Neuronal stem cell (in vitro differentiated cells): Measurements from ENCODE around the gene ZNF792.
A peak's percentile ranks its signal among the peaks of the same experiment; 100 is the strongest.
"Not testable (repeated sequence)": the region's sequence is repeated elsewhere in the genome, so short reads cannot be mapped to it uniquely, and the experiment has no call there.

ENCODE experiments used
- DNase-seq: peaks from one replicate; pipeline ENCODE4 v3.0.0-alpha.2; 2013; ENCODE audit warnings: low spot score
- H2AFZ ChIP-seq: one replicate; pipeline ENCODE4 v1.6.1; 2013; ENCODE audit warnings: mild to moderate bottlenecking, low read length, inconsistent platforms
- H2AK5ac ChIP-seq: 2 replicates; pipeline ENCODE4 v1.6.1; 2013; ENCODE audit warnings: low read depth, mild to moderate bottlenecking, inconsistent platforms, low read length, moderate library complexity, mixed read lengths
- H2BK120ac ChIP-seq: 2 replicates; pipeline ENCODE4 v1.6.1; 2013; ENCODE audit warnings: low read depth, mild to moderate bottlenecking, inconsistent platforms, low read length, moderate library complexity, mixed read lengths
- H2BK12ac ChIP-seq: one replicate; pipeline ENCODE4 v1.6.1; 2013; ENCODE audit warnings: low read length, inconsistent platforms
- H2BK15ac ChIP-seq: 2 replicates; pipeline ENCODE4 v1.6.1; 2013; ENCODE audit warnings: mild to moderate bottlenecking, low read length, inconsistent platforms, mixed read lengths
- H2BK5ac ChIP-seq: one replicate; pipeline ENCODE4 v1.6.1; 2013; ENCODE audit warnings: inconsistent platforms, mild to moderate bottlenecking, low read length, moderate library complexity
- H3K14ac ChIP-seq: one replicate; pipeline ENCODE4 v1.6.1; 2013; ENCODE audit warnings: low read length, inconsistent platforms
- H3K18ac ChIP-seq: 2 replicates; pipeline ENCODE4 v1.6.1; 2013; ENCODE audit warnings: low read length, inconsistent platforms
- H3K23ac ChIP-seq: 2 replicates; pipeline ENCODE4 v1.6.1; 2013; ENCODE audit warnings: low read depth, mild to moderate bottlenecking, mixed read lengths, low read length, inconsistent platforms; ENCODE audit not compliant: poor library complexity
- H3K27ac ChIP-seq: replicated peaks from 3 replicates; pipeline ENCODE4 v1.5.1; 2013; ENCODE audit warnings: low read length, inconsistent platforms
- H3K27me3 ChIP-seq, 3 experiments: 2 replicates each; pipeline ENCODE4 v1.6.1; 2013; ENCODE audit warnings: low read length in 3 of 3, mild to moderate bottlenecking in 2 of 3, inconsistent platforms in 1 of 3, low read depth in 1 of 3, mixed read lengths in 1 of 3, moderate library complexity in 1 of 3; ENCODE audit not compliant: control insufficient read depth in 3 of 3, insufficient read depth in 3 of 3
- H3K36me3 ChIP-seq, 2 donors: replicated peaks in 1 of 2; 2 replicates each; pipeline ENCODE4 v1.6.1; 2013; ENCODE audit warnings: low read length in 2 of 2; ENCODE audit not compliant: control insufficient read depth in 2 of 2, insufficient read depth in 2 of 2
- H3K4ac ChIP-seq: 2 replicates; pipeline ENCODE4 v1.6.1; 2013; ENCODE audit warnings: inconsistent platforms, mild to moderate bottlenecking, low read length, moderate library complexity
- H3K4me1 ChIP-seq, 2 donors: 1 replicate in 1 of 2; 2 replicates in 1 of 2; pipeline ENCODE4 v1.6.1; 2013; ENCODE audit warnings: low read length in 2 of 2, low read depth in 1 of 2; ENCODE audit not compliant: control insufficient read depth in 2 of 2, insufficient read depth in 1 of 2
- H3K4me2 ChIP-seq: one replicate; pipeline ENCODE4 v1.6.1; 2013; ENCODE audit warnings: mild to moderate bottlenecking, low read length, inconsistent platforms; ENCODE audit not compliant: insufficient read depth, poor library complexity, severe bottlenecking
- H3K4me3 ChIP-seq, 2 donors: 2 replicates each; pipeline ENCODE4 v1.5.1; 2013; ENCODE audit warnings: low read length in 2 of 2, mild to moderate bottlenecking in 2 of 2, inconsistent platforms in 1 of 2, moderate library complexity in 1 of 2
- H3K79me1 ChIP-seq: one replicate; pipeline ENCODE4 v1.6.1; 2013; ENCODE audit warnings: low read depth, mild to moderate bottlenecking, inconsistent platforms, low read length, moderate library complexity
- H3K9ac ChIP-seq: one replicate; pipeline ENCODE4 v1.6.1; 2013; ENCODE audit warnings: mild to moderate bottlenecking, low read depth, low read length, inconsistent platforms; ENCODE audit not compliant: poor library complexity
- H3K9me3 ChIP-seq, 2 donors: replicated peaks in 1 of 2; 2 replicates each; pipeline versions ENCODE3 to v1.6.1; 2013; ENCODE audit warnings: low read length in 2 of 2, mild to moderate bottlenecking in 2 of 2, inconsistent platforms in 1 of 2, low read depth in 1 of 2, mixed read lengths in 1 of 2, moderate library complexity in 1 of 2; ENCODE audit not compliant: control insufficient read depth in 2 of 2, insufficient read depth in 1 of 2
- H4K8ac ChIP-seq: one replicate; pipeline ENCODE4 v1.6.1; 2013; ENCODE audit warnings: low read depth, mild to moderate bottlenecking, inconsistent platforms, low read length, moderate library complexity
- H4K91ac ChIP-seq: one replicate; pipeline ENCODE4 v1.6.1; 2013; ENCODE audit warnings: low read length, low read depth, mild to moderate bottlenecking, inconsistent platforms; ENCODE audit not compliant: poor library complexity
- WGBS, 2 donors: extraction: QIAGEN DNeasy Blood & Tissue Kit; methylation state at CpG; one replicate each; pipeline ENCODE4 v1.1.7; 2013; ENCODE audit warnings: missing lambda C conversion rate in 2 of 2, mixed read lengths in 1 of 2; ENCODE audit not compliant: insufficient read length in 2 of 2, insufficient replicate concordance in 1 of 2; ENCODE audit errors: extremely low coverage in 2 of 2; 5-methylcytosine and 5-hydroxymethylcytosine counted together

ZNF792 gene

DNA sequence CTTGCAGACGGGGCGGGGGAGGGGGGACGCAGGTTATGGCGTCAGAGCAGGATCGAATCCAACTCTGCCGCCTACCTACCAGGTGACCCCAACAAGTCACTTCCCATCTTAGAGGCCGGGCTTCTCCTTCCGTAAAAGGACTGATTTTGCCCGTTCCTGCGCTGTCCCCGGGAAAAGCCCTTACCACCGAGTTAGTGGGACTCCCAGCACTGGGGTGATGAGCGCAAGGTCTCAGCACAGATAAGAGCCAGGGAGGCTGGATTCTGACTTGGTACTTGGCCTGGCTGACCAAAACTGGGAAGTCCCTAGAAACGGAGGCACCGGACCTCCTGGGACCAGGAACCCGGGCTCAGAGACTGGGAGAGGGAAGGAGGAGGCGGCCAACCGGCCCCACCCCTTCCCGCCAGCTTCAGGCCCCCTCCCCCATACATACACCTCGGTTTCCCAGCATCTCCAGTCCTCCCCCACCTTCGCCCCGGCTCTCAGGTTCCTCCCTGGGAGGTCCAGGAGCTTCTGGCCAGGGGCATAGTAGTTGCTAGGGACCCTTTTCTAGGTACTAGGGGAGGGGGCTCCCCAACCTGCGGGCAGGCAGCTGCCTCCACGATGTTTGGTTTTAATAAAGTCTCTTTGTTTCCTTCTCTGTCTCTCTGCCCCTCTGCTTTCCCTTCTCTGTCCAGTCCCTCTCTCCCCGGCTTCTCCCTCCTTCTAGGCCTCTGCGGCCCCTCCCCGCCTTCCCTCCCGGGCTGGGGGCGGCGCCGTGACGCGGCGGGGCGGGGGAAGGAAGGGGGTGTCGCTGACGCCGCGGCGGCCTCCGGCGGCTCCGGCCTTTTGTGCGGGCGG is 35.7 kb upstream of the ZNF792 start, which contains the start of gene GRAMD1A:
Gene GRAMD1A, plus strand, starts transcription at position 826 of the 840 bp plus-strand sequence. CDS start 156 bp downstream, outside the sequence.
- peaks cover 10% of the 10 kb centered on the region for H3K79me1 ChIP-seq
- peak within 1 kb of the TSS; percentile 97 for H3K18ac ChIP-seq
- H2BK12ac ChIP-seq = peak within 1 kb of the TSS; percentile 33
- peak within 1 kb of the TSS; percentile 94 for H3K27ac ChIP-seq
- H2BK5ac ChIP-seq = peak within 1 kb of the TSS; percentile 94
- H3K36me3 ChIP-seq = peaks cover 7 to 29% of the 10 kb centered on the region in 2 donors
- peak within 1 kb of the TSS; percentile 82 for H3K23ac ChIP-seq
- DNase-seq = peak; percentile 82
- H4K91ac ChIP-seq = peak within 1 kb of the TSS; percentile 38
- H4K8ac ChIP-seq = no peak within 1 kb of the TSS
- H2BK15ac ChIP-seq = peak within 1 kb of the TSS; percentile 98
- H2AFZ ChIP-seq = peak within 1 kb of the TSS; percentile 95
- H3K9ac ChIP-seq = peak within 1 kb of the TSS; percentile 94
- H3K14ac ChIP-seq = peak within 1 kb of the TSS; percentile 72
- peak within 1 kb of the TSS; percentile 84 for H3K4me2 ChIP-seq
- peak within 1 kb of the TSS; percentile 78 for H3K4ac ChIP-seq
- no peak within 1 kb of the TSS for H2BK120ac ChIP-seq
- H3K27me3 ChIP-seq = no peaks in the 10 kb centered on the region
- peaks cover 0 to under 1% of the 10 kb centered on the region in 2 donors for H3K9me3 ChIP-seq
- WGBS, 2 donors = no CpG with 5 or more reads among the region's 45 CpGs
- peaks cover 9 to 18% of the 10 kb centered on the region in 2 donors for H3K4me1 ChIP-seq
- peak within 1 kb of the TSS; percentile 81 to 96 for H3K4me3 ChIP-seq
- peak within 1 kb of the TSS; percentile 90 for H2AK5ac ChIP-seq

GRCh38 chr19:34998777-34999497 is 34.9 kb upstream of the ZNF792 start:
- peak overlapping the region; percentile 84 for H3K4me2 ChIP-seq
- peak overlapping the region; percentile 91 for H3K14ac ChIP-seq
- H2BK12ac ChIP-seq = peak overlapping the region; percentile 95
- no peaks in the 10 kb centered on the region for H3K27me3 ChIP-seq
- H2BK5ac ChIP-seq = peak overlapping the region; percentile 94
- H3K4ac ChIP-seq = peak overlapping the region; percentile 38
- peak overlapping the region; percentile 82 for H3K9ac ChIP-seq
- DNase-seq = no peak
- peak overlapping the region; percentile 17 for H3K23ac ChIP-seq
- peak overlapping the region; percentile 95 for H2AFZ ChIP-seq
- peaks cover 5% of the 10 kb centered on the region for H3K79me1 ChIP-seq
- H2BK15ac ChIP-seq = peak overlapping the region; percentile 99
- peak overlapping the region; percentile 75 to 81 for H3K4me3 ChIP-seq
- H3K27ac ChIP-seq = peak overlapping the region; percentile 94
- H4K8ac ChIP-seq = peak overlapping the region; percentile 99
- H3K36me3 ChIP-seq = peaks cover 7 to 21% of the 10 kb centered on the region in 2 donors
- peaks cover 9 to 18% of the 10 kb centered on the region in 2 donors for H3K4me1 ChIP-seq
- WGBS, 2 donors = no CpG with 5 or more reads among the region's 13 CpGs
- H3K9me3 ChIP-seq = peaks cover 0 to 4% of the 10 kb centered on the region in 2 donors
- peak overlapping the region; percentile 38 for H4K91ac ChIP-seq
- no peak overlapping the region for H2BK120ac ChIP-seq
- peak overlapping the region; percentile 97 for H3K18ac ChIP-seq
- peak overlapping the region; percentile 92 for H2AK5ac ChIP-seq

GRCh38 chr19:34998224-34998623 is 34.2 kb upstream of the ZNF792 start:
- no CpG with 5 or more reads among the region's 7 CpGs for WGBS, 2 donors
- H3K14ac ChIP-seq, H4K91ac ChIP-seq, H2BK15ac ChIP-seq, H3K9me3 ChIP-seq, H3K4me3 ChIP-seq, H3K23ac ChIP-seq, H2AK5ac ChIP-seq, DNase-seq, H2BK5ac ChIP-seq, H2AFZ ChIP-seq, H2BK12ac ChIP-seq, H3K79me1 ChIP-seq, H3K18ac ChIP-seq, H3K27me3 ChIP-seq, H3K4ac ChIP-seq, H2BK120ac ChIP-seq, H4K8ac ChIP-seq, H3K4me2 ChIP-seq, H3K9ac ChIP-seq, H3K27ac ChIP-seq: not testable (repeated sequence)
- peaks cover 7 to 14% of the 10 kb centered on the region in 2 donors for H3K36me3 ChIP-seq
- H3K4me1 ChIP-seq = peaks cover 9 to 15% of the 10 kb centered on the region in 2 donors
